Epithelial cell of esophagus (primary cell): ENCODE measurements around the gene SERAC1.

Experiments
- DNase-seq: peaks from one replicate; pipeline ENCODE4 v3.0.0; 2010; ENCODE audit warnings: low read depth
- H3K4me3 ChIP-seq: 2 replicates; pipeline ENCODE4 v1.5.1; 2011; ENCODE audit warnings: mild to moderate bottlenecking, low read length, control low read depth
- TF ChIP-seq, protein P1 (sequence below): IDR thresholded peaks from 2 replicates; pipeline ENCODE4 v1.5.1; 2011; ENCODE audit warnings: low read depth, mild to moderate bottlenecking, low read length, control low read depth, inconsistent platforms; ENCODE audit not compliant: insufficient read depth; ENCODE audit errors: missing control alignments

Gene SERAC1

DNA sequence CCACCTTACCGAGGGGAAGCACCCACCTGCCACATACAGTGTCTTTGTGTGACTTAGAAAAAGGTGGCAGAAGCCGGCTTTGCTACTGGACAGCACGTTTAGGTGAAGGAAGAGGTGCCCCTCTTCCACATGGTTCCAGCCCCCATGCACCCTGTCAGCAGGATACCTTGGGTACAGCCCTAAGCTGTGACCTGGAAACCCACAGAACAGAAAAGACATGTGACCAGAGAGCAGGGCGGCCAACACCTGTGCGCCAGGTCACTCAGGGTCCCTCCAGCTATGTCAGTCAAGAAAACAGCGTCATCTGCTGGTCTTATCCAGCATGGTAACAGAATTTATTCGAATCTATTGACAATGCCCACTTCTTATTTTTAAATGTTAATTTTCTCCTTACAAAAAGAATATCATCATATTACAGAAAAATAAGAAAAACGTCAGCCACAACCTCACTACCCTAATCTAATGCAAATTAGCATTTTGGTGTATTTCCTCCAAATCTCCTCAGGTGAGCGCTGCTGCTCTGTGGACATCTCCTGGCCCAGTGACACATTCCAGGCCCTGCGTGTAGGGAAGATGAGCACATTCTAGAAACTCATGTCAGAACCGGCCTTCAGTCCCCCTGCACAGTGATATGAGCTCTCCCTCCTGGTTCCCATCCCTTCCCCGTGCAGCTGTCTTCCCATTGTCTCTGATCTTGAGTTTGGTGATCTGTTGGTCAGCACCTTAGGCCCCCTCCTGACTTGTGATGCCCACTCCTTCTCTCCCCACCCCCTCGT, 37.3 kb upstream of the SERAC1 start:
- no peak overlapping the region for H3K4me3 ChIP-seq
- TF ChIP-seq, protein P1, sequence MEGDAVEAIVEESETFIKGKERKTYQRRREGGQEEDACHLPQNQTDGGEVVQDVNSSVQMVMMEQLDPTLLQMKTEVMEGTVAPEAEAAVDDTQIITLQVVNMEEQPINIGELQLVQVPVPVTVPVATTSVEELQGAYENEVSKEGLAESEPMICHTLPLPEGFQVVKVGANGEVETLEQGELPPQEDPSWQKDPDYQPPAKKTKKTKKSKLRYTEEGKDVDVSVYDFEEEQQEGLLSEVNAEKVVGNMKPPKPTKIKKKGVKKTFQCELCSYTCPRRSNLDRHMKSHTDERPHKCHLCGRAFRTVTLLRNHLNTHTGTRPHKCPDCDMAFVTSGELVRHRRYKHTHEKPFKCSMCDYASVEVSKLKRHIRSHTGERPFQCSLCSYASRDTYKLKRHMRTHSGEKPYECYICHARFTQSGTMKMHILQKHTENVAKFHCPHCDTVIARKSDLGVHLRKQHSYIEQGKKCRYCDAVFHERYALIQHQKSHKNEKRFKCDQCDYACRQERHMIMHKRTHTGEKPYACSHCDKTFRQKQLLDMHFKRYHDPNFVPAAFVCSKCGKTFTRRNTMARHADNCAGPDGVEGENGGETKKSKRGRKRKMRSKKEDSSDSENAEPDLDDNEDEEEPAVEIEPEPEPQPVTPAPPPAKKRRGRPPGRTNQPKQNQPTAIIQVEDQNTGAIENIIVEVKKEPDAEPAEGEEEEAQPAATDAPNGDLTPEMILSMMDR: peak; percentile 39
- no peak for DNase-seq

DNA sequence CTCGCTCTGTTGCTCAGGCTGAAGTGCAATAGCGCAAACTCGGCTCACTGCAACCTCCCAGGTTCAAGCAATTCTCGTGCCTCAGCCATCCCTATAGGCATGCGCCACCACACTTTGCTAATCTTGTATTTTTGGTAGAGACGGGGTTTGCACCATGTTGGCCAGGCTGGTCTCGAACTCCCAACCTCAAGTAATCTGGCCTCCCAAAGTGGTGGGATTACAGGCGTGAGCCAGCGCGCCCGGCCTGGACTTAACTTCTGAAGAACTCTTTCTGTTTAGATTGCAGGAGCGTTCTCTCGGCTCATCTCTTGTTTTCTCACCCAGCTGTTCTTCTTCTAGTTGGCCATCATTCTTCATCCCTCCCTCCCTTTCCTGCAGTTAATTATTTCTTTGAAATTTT, 30.4 kb upstream of the SERAC1 start:
- H3K4me3 ChIP-seq: no peak overlapping the region
- TF ChIP-seq, protein P1: no peak
- DNase-seq: no peak

DNA sequence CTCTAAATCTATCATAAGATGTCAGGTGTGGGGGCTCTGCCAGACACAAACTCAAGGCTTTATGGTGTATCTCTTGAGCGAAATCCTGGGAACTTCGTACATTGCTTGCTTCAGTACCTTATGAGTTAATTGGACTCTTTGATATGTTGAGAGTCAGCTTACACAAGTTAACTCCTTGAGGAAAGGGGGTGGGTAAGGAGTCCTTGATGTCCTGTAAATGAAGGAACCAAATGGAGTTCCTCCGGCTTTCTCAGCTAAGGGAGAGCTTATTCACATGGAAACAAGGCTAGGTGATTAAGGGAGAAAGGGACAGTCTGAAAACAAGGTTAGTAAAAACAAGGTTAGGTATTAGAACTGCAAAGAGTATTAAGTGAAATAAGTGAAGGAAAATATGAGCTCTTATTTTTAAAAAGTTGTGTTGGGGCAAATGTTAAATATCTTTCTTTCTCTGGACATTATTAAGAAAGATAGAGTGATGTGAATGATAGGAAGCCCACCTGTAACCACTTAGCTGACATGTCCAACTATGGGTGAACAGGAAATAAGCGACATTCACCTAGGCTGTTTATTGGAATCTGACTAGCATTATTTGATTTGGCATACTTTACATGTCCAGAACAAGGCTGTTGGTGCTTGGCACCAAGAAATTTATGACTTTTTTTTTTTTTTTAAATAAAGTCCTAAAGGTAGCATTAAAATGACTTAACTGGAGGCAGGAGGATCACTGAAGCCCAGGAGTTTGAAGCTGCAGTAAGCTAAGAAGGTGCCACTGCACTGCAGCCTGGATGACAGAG, 26.6 kb upstream of the SERAC1 start:
- no peak overlapping the region for H3K4me3 ChIP-seq
- no peak for DNase-seq
- TF ChIP-seq, protein P1: no peak

DNA sequence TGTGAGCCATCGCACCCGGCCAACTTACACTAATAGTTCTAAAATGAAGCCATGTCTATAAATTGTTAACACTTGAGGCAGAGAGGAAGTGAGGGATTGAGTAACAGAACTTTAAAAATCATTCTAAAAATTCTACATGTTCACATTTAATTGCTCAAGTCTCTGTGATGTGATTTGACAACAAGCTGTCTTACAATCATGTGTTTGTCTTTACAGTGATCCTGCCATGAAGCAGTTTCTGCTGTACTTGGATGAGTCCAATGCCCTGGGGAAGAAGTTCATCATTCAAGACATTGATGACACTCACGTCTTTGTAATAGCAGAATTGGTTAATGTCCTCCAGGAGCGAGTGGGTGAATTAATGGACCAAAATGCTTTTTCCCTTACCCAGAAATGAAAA, 23.7 kb upstream of the SERAC1 start:
- TF ChIP-seq, protein P1: no peak
- no peak overlapping the region for H3K4me3 ChIP-seq
- DNase-seq: no peak

DNA sequence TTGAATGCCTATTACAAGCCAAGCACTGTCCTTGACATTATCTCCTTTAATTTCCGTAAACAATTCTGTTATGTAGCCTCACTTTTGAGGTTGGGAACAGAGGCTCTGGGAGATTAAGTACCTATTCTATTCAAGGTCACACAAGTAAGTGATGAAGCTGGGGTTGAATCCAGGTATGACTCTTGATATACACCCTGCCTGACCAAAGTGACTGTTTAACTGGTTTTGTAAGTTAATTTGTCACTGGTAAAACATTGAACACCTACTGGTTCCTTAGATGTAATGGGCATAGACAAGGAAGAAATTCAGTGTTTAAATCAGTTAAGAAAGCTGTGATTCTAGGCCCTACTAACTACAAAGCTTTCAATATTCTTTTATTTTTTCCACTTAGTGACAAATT, 23.0 kb upstream of the SERAC1 start:
- no peak overlapping the region for H3K4me3 ChIP-seq
- TF ChIP-seq, protein P1: no peak

DNA sequence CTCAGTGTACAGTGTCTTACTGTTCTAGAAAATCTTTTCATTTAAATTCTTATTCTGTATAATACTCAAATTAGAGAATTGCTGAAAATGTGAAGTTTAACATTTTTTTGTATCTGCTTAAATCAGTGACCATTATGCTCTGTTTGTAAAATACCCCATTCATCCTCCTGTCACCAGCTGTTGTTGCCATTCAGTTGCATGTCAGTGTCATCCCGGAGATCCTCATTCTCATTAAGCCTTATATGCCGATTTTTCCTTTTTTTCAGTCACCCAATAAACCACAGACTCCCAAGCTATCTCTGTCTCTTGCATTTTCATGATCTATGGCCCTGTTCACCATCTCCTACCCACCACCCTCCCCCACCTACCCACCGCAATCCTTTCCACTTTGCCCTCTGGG, 20.5 kb upstream of the SERAC1 start:
- TF ChIP-seq, protein P1: no peak
- no peak overlapping the region for H3K4me3 ChIP-seq
- DNase-seq: no peak

More for the DNA sequence above, 23.0 kb upstream of the SERAC1 start:
- DNase-seq: peak; percentile 51
